ENCODE data around the gene BCL2L12.
A peak's percentile ranks its signal among the peaks of the same experiment; 100 is the strongest.

BCL2L12 gene

DNA sequence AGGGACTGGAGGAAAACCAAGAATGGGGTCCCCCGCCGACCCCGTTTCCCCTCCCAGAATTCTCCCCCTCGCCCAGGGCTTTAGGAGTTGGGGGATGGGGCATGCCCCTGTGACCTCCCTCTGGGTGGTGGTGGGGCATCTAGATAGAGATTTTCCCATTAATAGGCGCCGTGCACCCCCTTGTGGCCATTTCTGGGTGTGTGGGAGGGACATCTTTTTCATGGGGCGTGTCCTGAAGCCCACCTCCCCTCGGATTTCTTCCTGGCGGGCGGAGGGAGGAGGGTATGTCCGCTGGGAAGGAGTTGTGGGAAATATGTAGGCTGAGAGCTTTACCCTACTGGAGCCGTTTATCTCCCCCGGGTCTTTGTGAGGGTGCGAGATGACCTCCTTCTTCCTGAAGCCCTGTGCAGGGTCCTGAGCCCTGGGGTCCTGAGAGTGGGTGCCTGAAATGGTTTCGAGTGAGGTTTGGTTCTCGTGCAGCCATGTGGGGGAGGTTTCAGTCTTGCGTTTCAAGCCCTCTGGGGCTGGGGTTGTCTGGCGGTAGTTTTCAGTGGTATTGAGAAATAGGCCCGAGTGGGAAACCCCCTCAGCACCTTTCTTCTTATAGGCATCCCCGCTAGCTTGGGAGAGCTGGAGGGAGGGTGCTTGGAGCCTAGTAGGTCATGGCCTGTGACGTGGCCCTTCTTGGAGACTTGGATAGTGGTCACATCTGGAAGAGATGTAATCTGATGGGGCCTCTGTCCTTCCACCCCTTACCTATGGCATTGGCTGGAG, 12.4 kb downstream of the BCL2L12 start:
- peak overlapping the region; percentile 90 to 93 for H3K4me3 ChIP-seq (ENCODE audit: low read length in 2 of 2)
- H3K9ac ChIP-seq (ENCODE audit: low read depth in 1 of 2, low read length in 2 of 2), result peak overlapping the region; percentile 44 to 95

DNA sequence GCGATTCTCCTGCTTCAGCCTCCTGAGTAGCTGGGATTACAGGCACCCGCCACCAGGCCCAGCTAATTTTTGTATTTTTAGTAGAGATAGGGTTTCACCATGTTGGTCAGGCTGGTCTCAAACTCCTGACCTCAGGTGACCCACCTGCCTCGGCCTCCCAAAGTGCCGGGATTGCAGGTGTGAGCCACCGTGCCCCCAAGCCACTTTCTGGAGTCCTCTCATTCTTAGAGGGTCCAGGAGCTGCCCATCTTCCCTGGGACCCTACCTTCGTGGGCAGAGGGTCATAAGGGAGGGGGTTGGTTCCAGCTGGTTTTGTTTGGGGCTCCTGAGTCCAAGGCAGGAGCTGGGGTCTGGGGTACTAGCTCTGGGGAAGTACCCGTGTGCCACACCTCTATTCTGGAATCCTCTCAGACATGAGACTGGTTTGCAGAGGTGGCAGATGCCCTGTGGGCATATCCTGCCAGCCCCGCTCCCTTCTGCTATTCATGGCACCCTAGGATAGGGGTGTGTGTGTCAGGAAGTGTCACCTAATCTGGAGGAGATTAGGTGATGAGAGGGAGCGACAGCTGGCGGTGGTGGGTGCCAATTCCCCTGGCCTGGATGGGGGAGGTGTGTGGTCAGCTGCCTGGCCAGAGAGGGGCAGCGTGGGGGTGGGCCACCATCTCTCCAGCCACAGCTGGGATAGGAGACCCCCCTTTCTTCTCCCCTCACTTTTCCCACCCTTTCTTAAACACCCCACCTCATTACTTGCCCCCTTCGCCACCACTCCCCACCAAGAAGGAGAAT, 13.4 kb downstream of the BCL2L12 start:
- Histone ChIP-seq H3K4me1 (ENCODE audit: control insufficient read depth in 2 of 2, insufficient read depth in 2 of 2, low read length in 2 of 2) (peaks cover 15 to 16% of the 10 kb centered on the region in 2 donors), H3K36me3 (ENCODE audit: control insufficient read depth in 2 of 2, insufficient read depth in 2 of 2, low read length in 2 of 2) (peaks cover 13 to 16% of the 10 kb centered on the region in 2 donors), H3K9me3 (ENCODE audit: control insufficient read depth in 2 of 2, low read length in 2 of 2) (no peaks in the 10 kb centered on the region), H3K27me3 (ENCODE audit: control insufficient read depth in 2 of 2, insufficient read depth in 2 of 2, low read length in 2 of 2) (no peaks in the 10 kb centered on the region), H3K9ac (ENCODE audit: low read depth in 1 of 2, low read length in 2 of 2) (no peak overlapping the region), H3K27ac (ENCODE audit: low read depth in 2 of 2, low read length in 2 of 2) (no peak overlapping the region), H3K4me3 (ENCODE audit: low read length in 2 of 2) (no peak overlapping the region)

More for the DNA sequence above, 12.4 kb downstream of the BCL2L12 start:
- Histone ChIP-seq H3K4me1 (ENCODE audit: control insufficient read depth in 2 of 2, insufficient read depth in 2 of 2, low read length in 2 of 2) (peaks cover 15 to 16% of the 10 kb centered on the region in 2 donors), H3K27ac (ENCODE audit: low read depth in 2 of 2, low read length in 2 of 2) (peak overlapping the region; percentile 85 to 91), H3K36me3 (ENCODE audit: control insufficient read depth in 2 of 2, insufficient read depth in 2 of 2, low read length in 2 of 2) (peaks cover 9 to 10% of the 10 kb centered on the region in 2 donors), H3K27me3 (ENCODE audit: control insufficient read depth in 2 of 2, insufficient read depth in 2 of 2, low read length in 2 of 2) (no peaks in the 10 kb centered on the region), H3K9me3 (ENCODE audit: control insufficient read depth in 2 of 2, low read length in 2 of 2) (no peaks in the 10 kb centered on the region)

DNA sequence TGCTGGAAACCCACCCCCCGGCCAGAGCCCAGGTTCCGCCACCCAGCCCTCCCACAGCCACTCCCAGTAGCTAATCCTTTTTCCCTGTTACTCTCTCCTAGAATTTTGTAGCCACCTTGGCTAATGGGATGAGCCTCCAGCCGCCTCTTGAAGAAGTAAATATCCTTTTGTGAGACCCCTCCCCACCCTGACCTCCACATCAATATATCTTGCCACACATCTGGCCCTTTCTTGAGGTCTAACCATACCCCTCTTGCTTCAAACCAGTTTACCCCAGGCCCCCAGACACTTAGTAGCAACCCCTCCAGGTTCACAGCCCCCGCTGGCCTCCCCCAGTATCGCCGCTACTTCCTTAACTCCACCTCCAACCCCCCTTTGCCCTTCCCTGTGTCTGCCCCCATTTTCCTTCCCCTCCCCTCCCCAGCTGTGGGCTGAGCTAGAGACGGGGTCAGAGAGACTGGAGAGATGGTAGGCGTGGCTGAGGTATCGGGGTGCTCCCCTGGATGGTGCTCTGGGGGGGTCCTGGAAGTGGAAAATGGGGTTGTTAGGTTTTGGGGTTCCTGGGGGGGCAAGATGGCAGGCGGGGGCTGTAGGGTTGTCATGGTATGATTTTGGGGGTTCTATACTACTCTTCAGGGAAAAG, 14.2 kb downstream of the BCL2L12 start:
- no peak overlapping the region for H3K4me3 ChIP-seq (ENCODE audit: low read length in 2 of 2)
- H3K9me3 ChIP-seq (ENCODE audit: control insufficient read depth in 2 of 2, low read length in 2 of 2), result no peaks in the 10 kb centered on the region
- peak overlapping the region in 1 of 2 donors; percentile 48 for H3K27ac ChIP-seq (ENCODE audit: low read depth in 2 of 2, low read length in 2 of 2)
- H3K9ac ChIP-seq (ENCODE audit: low read depth in 1 of 2, low read length in 2 of 2), result no peak overlapping the region
- peaks cover 15 to 16% of the 10 kb centered on the region in 2 donors for H3K4me1 ChIP-seq (ENCODE audit: control insufficient read depth in 2 of 2, insufficient read depth in 2 of 2, low read length in 2 of 2)
- no peaks in the 10 kb centered on the region for H3K27me3 ChIP-seq (ENCODE audit: control insufficient read depth in 2 of 2, insufficient read depth in 2 of 2, low read length in 2 of 2)
- H3K36me3 ChIP-seq (ENCODE audit: control insufficient read depth in 2 of 2, insufficient read depth in 2 of 2, low read length in 2 of 2), result peaks cover 13 to 19% of the 10 kb centered on the region in 2 donors

- H3K27me3 ChIP-seq (ENCODE audit: control insufficient read depth in 2 of 2, insufficient read depth in 2 of 2, low read length in 2 of 2), result no peaks in the 10 kb centered on the region
- H3K9ac ChIP-seq (ENCODE audit: low read depth in 1 of 2, low read length in 2 of 2), result peak overlapping the region in 1 of 2 donors; percentile 35
- H3K4me3 ChIP-seq (ENCODE audit: low read length in 2 of 2), result peak overlapping the region in 1 of 2 donors; percentile 26
- H3K9me3 ChIP-seq (ENCODE audit: control insufficient read depth in 2 of 2, low read length in 2 of 2), result no peaks in the 10 kb centered on the region
- H3K4me1 ChIP-seq (ENCODE audit: control insufficient read depth in 2 of 2, insufficient read depth in 2 of 2, low read length in 2 of 2), result peaks cover 15 to 16% of the 10 kb centered on the region in 2 donors
- H3K27ac ChIP-seq (ENCODE audit: low read depth in 2 of 2, low read length in 2 of 2), result peak overlapping the region in 1 of 2 donors; percentile 48
- peaks cover 13 to 24% of the 10 kb centered on the region in 2 donors for H3K36me3 ChIP-seq (ENCODE audit: control insufficient read depth in 2 of 2, insufficient read depth in 2 of 2, low read length in 2 of 2)
These were observed 15.0 kb downstream of the BCL2L12 start for GRCh38 chr19:49680421-49681351.

GRCh38 chr19:49681830-49682229, 16.1 kb downstream of the BCL2L12 start:
- Histone ChIP-seq H3K27ac (ENCODE audit: low read depth in 2 of 2, low read length in 2 of 2) (no peak overlapping the region), H3K4me1 (ENCODE audit: control insufficient read depth in 2 of 2, insufficient read depth in 2 of 2, low read length in 2 of 2) (peaks cover 12 to 15% of the 10 kb centered on the region in 2 donors), H3K4me3 (ENCODE audit: low read length in 2 of 2) (no peak overlapping the region), H3K9ac (ENCODE audit: low read depth in 1 of 2, low read length in 2 of 2) (no peak overlapping the region), H3K9me3 (ENCODE audit: control insufficient read depth in 2 of 2, low read length in 2 of 2) (no peaks in the 10 kb centered on the region), H3K27me3 (ENCODE audit: control insufficient read depth in 2 of 2, insufficient read depth in 2 of 2, low read length in 2 of 2) (no peaks in the 10 kb centered on the region), H3K36me3 (ENCODE audit: control insufficient read depth in 2 of 2, insufficient read depth in 2 of 2, low read length in 2 of 2) (peaks cover 20 to 30% of the 10 kb centered on the region in 2 donors)

DNA sequence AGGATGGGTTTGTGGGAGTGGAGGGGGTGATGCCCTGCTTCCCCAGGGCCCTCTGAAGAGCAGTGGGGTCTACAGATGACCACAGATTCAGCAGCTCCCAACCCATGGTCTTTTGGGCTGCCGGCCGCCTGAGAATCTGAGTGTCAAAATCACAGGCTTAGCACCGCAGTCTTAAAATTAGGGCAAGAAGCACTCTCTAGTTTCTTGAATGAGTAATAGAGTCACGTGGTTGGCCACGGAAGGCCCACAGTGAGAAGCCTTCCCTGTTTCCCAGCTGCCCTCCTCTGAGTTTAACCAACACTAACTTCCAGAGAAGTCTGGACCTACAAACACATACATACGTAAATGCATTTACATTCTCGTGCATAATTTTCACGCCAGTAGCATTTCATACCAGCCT, 16.5 kb downstream of the BCL2L12 start:
- no peak overlapping the region for H3K27ac ChIP-seq (ENCODE audit: low read depth in 2 of 2, low read length in 2 of 2)
- H3K4me1 ChIP-seq (ENCODE audit: control insufficient read depth in 2 of 2, insufficient read depth in 2 of 2, low read length in 2 of 2), result peaks cover 12 to 15% of the 10 kb centered on the region in 2 donors
- peaks cover 20 to 30% of the 10 kb centered on the region in 2 donors for H3K36me3 ChIP-seq (ENCODE audit: control insufficient read depth in 2 of 2, insufficient read depth in 2 of 2, low read length in 2 of 2)
- no peaks in the 10 kb centered on the region for H3K9me3 ChIP-seq (ENCODE audit: control insufficient read depth in 2 of 2, low read length in 2 of 2)
- no peak overlapping the region for H3K9ac ChIP-seq (ENCODE audit: low read depth in 1 of 2, low read length in 2 of 2)
- no peaks in the 10 kb centered on the region for H3K27me3 ChIP-seq (ENCODE audit: control insufficient read depth in 2 of 2, insufficient read depth in 2 of 2, low read length in 2 of 2)
- no peak overlapping the region for H3K4me3 ChIP-seq (ENCODE audit: low read length in 2 of 2)

GRCh38 chr19:49683814-49684250, 18.1 kb downstream of the BCL2L12 start:
- H3K36me3 ChIP-seq (ENCODE audit: control insufficient read depth in 2 of 2, insufficient read depth in 2 of 2, low read length in 2 of 2), result peaks cover 20 to 30% of the 10 kb centered on the region in 2 donors
- peaks cover 8 to 12% of the 10 kb centered on the region in 2 donors for H3K4me1 ChIP-seq (ENCODE audit: control insufficient read depth in 2 of 2, insufficient read depth in 2 of 2, low read length in 2 of 2)
- no peaks in the 10 kb centered on the region for H3K27me3 ChIP-seq (ENCODE audit: control insufficient read depth in 2 of 2, insufficient read depth in 2 of 2, low read length in 2 of 2)
- no peak overlapping the region for H3K9ac ChIP-seq (ENCODE audit: low read depth in 1 of 2, low read length in 2 of 2)
- H3K27ac ChIP-seq (ENCODE audit: low read depth in 2 of 2, low read length in 2 of 2), result no peak overlapping the region
- no peaks in the 10 kb centered on the region for H3K9me3 ChIP-seq (ENCODE audit: control insufficient read depth in 2 of 2, low read length in 2 of 2)
- no peak overlapping the region for H3K4me3 ChIP-seq (ENCODE audit: low read length in 2 of 2)

DNA sequence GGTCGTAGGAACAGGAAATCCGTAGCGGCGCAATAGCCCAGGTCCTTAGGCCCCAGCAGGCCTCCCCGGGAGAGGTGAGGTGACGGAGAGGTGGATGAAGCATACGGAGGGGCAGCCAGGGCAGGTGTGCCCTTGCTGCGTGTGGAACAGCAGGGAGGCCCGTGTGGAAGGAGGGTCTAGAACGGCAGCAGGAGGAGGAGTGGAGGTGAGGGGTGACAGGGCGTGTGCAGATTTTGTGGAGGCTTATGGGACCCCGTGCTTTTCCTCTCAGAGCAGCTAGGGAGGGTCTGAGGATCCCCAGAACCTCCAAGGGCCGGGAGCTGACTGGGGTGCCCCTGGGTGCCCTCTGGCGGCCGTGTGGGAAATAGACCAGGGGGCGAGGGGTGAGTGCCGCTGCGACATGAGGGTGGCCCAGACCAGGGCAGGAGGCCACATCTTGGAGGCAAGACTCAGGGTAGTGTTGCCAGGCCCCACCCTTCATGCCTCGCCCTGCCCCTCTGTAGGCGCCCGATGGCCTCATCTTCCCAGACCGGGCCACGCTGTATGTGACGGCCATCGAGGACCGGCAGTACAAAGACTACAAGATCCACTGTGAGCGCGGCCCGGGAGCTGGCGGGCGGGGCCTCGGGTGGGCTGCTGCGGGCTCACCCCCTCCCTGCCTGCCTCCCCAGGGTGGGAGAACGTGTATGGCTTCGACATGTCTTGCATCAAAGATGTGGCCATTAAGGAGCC, 18.7 kb downstream of the BCL2L12 start:
- Histone ChIP-seq H3K27ac (ENCODE audit: low read depth in 2 of 2, low read length in 2 of 2) (no peak overlapping the region), H3K9me3 (ENCODE audit: control insufficient read depth in 2 of 2, low read length in 2 of 2) (no peaks in the 10 kb centered on the region), H3K4me3 (ENCODE audit: low read length in 2 of 2) (no peak overlapping the region), H3K36me3 (ENCODE audit: control insufficient read depth in 2 of 2, insufficient read depth in 2 of 2, low read length in 2 of 2) (peaks cover 20 to 30% of the 10 kb centered on the region in 2 donors), H3K4me1 (ENCODE audit: control insufficient read depth in 2 of 2, insufficient read depth in 2 of 2, low read length in 2 of 2) (peaks cover 8 to 10% of the 10 kb centered on the region in 2 donors), H3K27me3 (ENCODE audit: control insufficient read depth in 2 of 2, insufficient read depth in 2 of 2, low read length in 2 of 2) (no peaks in the 10 kb centered on the region), H3K9ac (ENCODE audit: low read depth in 1 of 2, low read length in 2 of 2) (no peak overlapping the region)

Data from mucosa of rectum (tissue), 2 donors.